Hematopoietic multipotent progenitor cell treated with erythropoietin and hydrocortisone succinate and interleukin-3 and kit ligand, for 8 days (in vitro differentiated cells): ENCODE measurements around the gene PPP1CA.

Source experiments
- DNase-seq: peaks from one replicate; pipeline ENCODE4 v3.0.0-alpha.2; 2015

PPP1CA gene

GRCh38 chr11:67401495-67402191 is at the start of gene PPP1CA:
Gene PPP1CA, minus strand, starts transcription at chr11:67401858. Its CDS starts 76 bp downstream, at chr11:67401782.
- DNase-seq = peak; percentile 90

GRCh38 chr11:67450796-67451657 is 49.4 kb upstream of the PPP1CA start:
- DNase-seq = no peak

- DNase-seq = no peak
Measured at GRCh38 chr11:67449116-67449844, 47.6 kb upstream of the PPP1CA start.

- no peak for DNase-seq
Measured at GRCh38 chr11:67448220-67448609, 46.6 kb upstream of the PPP1CA start.

- no peak for DNase-seq
Measured at GRCh38 chr11:67445515-67445914, 43.9 kb upstream of the PPP1CA start.

GRCh38 chr11:67442504-67443404 is 41.1 kb upstream of the PPP1CA start:
- no peak for DNase-seq

GRCh38 chr11:67441731-67442351 is 40.2 kb upstream of the PPP1CA start:
- no peak for DNase-seq

GRCh38 chr11:67441098-67441563 is 39.5 kb upstream of the PPP1CA start:
- no peak for DNase-seq

- DNase-seq = no peak
Measured at GRCh38 chr11:67440229-67441097, 38.8 kb upstream of the PPP1CA start.

- DNase-seq = peak; percentile 67
Measured at GRCh38 chr11:67439321-67440228, 37.9 kb upstream of the PPP1CA start.

GRCh38 chr11:67438158-67438902 is 36.7 kb upstream of the PPP1CA start:
- no peak for DNase-seq

GRCh38 chr11:67437809-67438157 is 36.1 kb upstream of the PPP1CA start:
- no peak for DNase-seq

- DNase-seq = no peak
Measured at GRCh38 chr11:67437082-67437808, 35.6 kb upstream of the PPP1CA start, which contains the start of gene PTPRCAP. Gene PTPRCAP, minus strand, starts transcription at chr11:67437682. Its CDS starts 63 bp downstream, at chr11:67437619.

- DNase-seq = peak; percentile 49
Measured at GRCh38 chr11:67436459-67437081, 34.9 kb upstream of the PPP1CA start.

GRCh38 chr11:67435727-67436458 is 34.2 kb upstream of the PPP1CA start:
- no peak for DNase-seq

- DNase-seq = peak; percentile 23
Measured at GRCh38 chr11:67435031-67435726, 33.5 kb upstream of the PPP1CA start.
